ENCODE results near the gene UGT1A10.
"Not testable (repeated sequence)": the region's sequence is repeated elsewhere in the genome, so short reads cannot be mapped to it uniquely, and the experiment has no call there.

Gene UGT1A10

DNA sequence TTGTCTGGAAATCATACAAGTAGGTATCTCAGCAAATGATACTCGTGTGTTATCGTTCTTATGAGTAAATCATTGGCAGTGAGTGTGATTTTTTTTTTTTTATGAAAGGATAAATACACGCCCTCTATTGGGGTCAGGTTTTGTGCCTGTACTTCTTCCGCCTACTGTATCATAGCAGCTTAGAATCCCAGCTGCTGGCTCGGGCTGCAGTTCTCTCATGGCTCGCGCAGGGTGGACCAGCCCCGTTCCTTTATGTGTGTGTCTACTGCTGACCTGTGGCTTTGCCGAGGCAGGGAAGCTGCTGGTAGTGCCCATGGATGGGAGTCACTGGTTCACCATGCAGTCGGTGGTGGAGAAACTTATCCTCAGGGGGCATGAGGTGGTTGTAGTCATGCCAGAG is at the start of gene UGT1A10:
UGT1A10 (plus strand) TSS at position 143 of the 400 bp plus-strand sequence; CDS start at position 218, 75 bp downstream.
- DNase-seq (ENCODE audit: low read depth) = not testable (repeated sequence)

DNA sequence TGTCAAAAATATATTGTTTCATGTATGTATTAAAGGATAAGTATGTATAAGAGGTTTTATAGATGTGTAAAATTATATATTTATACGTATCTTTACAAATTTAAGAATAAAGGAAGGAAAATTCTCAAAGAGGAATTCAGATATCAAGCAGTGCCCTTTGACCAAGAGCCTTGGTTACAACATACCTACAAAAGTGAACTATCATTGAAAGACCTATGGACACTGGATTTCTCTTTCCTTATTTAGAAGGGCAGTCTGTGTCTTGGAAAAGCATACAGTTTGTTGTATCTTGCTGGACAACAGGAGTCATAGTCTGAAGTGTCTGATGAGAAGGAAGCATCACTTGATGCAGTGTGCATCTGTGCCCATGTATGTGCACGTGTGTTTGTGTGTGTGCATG is 47.8 kb upstream of the UGT1A10 start:
- no peak for DNase-seq (ENCODE audit: low read depth)

DNA sequence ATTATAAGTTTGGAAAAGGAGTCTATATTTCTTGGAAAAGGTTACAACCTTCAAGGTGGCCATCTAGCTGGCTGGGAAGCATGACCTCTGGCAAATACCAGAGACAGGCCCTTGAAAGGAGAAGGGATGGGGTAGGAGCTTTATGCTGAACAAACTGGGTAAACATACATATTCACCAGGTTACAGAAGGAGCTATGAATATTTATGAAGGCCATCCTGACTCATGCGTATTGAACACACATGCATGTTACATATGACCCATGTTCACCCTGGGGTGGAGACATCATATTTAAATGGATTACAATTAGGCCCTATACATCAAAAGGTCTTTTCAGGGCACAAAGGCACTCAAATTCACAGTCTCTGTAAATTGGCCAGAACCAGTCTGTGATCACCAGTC is 43.5 kb upstream of the UGT1A10 start:
- DNase-seq (ENCODE audit: low read depth) = not testable (repeated sequence)

DNA sequence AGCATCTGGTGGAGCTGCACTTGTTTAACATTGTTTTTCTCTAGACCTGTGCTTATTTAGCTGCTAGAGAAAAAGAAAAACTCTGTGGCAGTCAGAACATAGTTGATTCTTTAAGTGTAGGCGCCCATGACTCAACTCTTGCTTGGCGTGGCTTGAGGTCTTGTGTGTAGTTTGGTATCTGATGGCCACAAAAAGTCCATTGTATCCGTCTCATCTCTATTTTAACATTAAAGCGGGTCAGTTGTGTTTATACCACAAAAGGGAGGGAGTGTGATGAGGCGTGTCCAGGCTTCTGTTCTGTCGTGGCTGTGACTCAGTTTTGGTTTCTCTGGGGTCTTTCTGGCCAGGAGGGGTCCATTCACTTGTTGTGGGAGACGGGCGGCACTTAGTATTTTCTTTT is 43.0 kb upstream of the UGT1A10 start:
- no peak for DNase-seq (ENCODE audit: low read depth)

DNA sequence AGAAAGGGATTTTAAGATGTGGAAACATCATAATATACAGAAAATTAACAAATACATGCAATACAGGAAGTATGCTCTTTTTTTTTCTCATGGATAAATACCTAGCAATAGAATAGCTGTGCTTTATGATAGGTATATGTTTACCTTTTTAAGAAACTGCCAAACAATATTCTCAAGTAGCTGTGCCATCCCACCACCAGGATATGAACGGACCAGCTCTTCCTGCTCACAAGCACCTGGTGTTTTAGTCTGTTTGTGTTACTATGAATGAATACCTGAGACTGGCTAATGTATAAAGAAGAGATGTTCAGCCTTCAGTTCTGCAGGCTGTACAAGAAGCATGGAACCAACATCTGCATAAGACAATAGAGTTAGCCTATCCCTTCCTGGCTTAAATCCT is 38.7 kb upstream of the UGT1A10 start:
- no peak for DNase-seq (ENCODE audit: low read depth)

DNA sequence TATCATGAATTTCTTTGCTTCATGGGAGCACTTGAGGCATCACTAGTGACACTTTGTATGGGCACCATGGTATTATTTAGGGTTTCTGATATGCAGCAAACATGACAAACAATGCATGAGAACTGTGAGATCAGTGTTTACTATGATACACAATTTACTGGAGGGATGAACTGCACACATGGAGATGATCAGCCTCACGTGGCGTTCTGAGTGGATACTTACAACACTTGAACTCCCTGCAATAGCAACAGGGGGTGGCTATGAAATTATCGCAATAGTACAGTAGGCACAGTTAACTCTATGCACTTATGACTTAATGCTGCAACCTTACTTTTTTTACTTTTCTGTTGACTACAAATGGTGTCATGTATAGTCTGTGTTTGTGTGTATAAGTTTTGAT is 37.3 kb upstream of the UGT1A10 start:
- no peak for DNase-seq (ENCODE audit: low read depth)

DNA sequence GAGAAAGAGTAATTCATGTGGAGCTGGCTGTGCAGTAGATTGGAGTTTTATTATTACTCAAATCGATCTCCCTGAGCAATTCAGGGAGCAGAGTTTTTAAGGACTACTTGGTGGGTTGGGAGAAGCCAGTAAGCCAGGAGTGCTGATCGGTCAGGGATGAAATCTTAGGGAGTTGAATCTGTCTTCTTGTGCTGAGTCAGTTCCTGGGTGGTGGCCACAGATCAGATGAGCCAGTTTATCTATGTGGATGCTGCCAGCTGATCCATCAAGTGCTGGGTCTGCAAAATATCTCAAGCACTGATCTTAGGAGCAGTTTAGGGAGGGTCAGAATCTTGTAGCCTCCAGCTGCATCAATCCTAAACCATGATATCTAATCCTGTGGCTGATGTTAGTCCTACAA is 35.9 kb upstream of the UGT1A10 start:
- no peak for DNase-seq (ENCODE audit: low read depth)

DNA sequence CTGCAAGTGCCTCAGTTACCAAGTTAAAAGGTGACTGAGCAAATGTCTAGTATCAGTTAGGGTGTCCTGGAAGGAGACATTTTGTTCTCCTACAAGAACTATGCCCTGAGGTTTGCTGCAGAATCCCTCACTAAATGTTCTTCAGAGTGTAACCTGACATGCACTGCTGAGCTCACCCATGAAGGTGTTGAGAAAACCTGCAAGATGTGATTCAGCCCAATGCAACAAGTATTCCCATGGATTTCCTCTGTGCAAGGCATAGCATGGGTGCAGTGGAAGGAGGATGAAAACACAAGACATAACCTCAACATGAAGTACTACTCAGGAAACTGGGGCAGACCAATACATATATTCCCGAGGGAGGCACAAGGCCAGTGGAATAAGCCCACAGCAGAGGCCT is 34.2 kb upstream of the UGT1A10 start:
- no peak for DNase-seq (ENCODE audit: low read depth)

DNA sequence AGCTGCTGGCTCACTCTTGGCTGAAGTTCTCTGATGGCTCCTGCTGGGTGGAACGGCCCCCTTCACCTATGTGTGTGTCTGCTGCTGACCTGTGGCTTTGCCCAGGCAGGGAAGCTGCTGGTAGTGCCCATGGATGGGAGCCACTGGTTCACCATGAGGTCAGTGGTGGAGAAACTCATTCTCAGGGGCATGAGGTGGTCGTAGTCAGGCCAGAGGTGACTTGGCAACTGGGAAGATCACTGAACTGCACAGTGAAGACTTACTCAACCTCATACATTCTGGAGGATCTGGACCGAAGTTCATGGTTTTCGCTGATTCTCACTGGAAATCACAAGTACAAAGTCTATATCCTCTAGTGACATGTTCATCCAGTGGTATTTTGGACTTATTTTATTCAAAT is 32.7 kb upstream of the UGT1A10 start:
- no peak for DNase-seq (ENCODE audit: low read depth)

DNA sequence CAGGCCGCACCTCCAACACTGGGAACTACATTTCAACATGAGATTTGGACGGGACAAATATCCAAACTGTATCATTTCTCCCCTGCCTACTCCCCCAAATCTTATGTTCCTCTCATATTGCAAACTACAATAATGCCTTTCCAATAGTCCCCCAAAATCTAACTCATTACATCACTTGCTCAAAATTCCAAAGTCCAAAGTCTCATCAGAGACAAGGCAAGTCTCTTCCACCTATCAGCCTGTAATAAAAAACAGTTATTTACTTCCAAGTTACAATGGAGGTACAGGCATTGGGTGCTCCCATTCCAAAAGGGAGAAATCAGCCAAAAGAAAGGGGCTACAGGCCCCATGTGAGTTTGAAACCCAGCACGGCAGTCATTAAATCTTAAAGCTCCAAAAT is 31.4 kb upstream of the UGT1A10 start:
- no peak for DNase-seq (ENCODE audit: low read depth)

DNA sequence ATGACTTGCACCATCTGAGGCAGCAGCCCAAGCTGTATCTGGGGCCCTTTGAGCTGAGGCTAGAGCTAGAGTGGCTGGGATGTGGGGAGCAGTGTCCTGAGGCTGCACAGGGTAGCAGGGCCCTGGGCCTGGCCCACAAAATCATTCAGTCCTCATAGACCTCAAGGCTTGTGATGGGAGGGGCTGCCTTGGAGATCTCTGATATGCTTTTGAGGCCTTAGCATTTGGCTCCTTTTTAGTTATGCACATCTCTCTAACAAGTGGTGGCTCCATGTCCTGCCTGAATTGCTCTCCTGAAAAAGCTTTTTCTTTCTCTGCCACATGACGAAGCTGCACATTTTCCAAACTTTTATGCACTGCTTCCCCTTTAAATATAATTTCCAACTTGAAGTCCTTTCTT is 30.6 kb upstream of the UGT1A10 start:
- DNase-seq (ENCODE audit: low read depth) = no peak

DNA sequence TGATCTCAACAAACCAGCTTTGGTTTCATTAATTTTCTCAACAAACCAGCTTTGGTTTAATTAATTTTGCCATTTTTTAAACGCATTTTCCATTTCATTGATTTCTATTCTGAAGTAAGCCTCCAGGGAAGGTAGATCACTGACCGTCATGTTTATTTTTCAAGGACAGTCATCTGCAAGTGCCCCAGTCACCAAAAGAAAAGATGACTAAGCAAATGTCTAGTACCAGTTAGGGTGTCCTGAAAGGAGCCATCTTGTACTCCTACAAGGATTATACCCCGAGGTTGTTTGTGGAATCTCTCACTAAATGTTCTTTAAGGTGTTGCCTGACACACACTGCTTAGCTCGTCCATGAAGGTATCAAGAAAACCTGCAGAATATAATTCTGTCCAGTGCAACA is 25.0 kb upstream of the UGT1A10 start:
- no peak for DNase-seq (ENCODE audit: low read depth)

DNA sequence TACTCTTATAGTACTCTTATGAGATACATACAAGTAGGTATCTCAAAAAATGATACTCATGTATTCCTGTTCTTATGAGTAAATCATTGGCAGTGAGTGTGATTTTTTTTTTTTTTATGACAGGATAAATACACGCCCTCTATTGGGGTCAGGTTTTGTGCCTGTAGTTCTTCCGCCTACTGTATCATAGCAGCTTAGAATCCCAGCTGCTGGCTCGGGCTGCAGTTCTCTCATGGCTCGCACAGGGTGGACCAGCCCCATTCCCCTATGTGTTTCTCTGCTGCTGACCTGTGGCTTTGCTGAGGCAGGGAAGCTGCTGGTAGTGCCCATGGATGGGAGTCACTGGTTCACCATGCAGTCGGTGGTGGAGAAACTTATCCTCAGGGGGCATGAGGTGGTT is 18.8 kb upstream of the UGT1A10 start, which contains the start of gene UGT1A8:
UGT1A8 (plus strand) TSS at position 158 of the 400 bp plus-strand sequence; CDS start at position 233, 75 bp downstream.
- DNase-seq (ENCODE audit: low read depth) = not testable (repeated sequence)

DNA sequence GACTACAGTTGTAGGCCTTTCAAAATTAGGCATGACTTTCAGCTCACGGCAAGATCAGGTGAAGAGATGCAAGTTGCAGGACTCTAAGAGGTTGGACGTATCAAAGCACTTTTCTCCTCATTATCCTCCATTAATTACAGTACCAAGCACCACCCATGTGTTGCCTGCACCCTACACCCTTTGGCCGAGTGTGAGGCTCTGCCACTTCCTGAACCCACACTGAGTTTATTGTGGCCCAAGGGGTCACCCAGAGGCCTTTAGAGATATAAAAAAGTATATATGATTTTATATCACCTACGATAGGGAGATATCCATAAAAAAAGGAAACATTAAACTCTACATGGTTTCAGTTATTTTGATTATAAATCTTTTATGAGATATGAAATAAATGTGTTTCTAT is 16.0 kb upstream of the UGT1A10 start:
- no peak for DNase-seq (ENCODE audit: low read depth)

DNA sequence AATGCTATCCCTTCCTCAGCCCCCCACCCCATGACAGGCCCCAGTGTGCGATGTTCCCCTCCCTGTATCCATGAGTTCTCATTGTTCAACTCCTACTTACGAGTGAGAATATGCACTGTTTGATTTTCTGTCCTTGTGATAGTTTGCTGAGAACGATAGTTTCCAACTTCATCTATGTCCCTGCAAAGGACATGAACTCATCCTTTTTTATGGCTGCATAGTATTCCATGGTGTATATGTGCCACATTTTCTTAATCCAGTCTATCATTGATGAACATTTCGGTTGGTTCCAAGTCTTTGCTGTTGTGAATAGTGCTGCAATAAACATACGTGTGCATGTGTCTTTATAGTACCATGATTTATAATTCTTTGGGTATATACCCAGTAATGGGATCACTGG is 14.4 kb upstream of the UGT1A10 start:
- DNase-seq (ENCODE audit: low read depth) = not testable (repeated sequence)

DNA sequence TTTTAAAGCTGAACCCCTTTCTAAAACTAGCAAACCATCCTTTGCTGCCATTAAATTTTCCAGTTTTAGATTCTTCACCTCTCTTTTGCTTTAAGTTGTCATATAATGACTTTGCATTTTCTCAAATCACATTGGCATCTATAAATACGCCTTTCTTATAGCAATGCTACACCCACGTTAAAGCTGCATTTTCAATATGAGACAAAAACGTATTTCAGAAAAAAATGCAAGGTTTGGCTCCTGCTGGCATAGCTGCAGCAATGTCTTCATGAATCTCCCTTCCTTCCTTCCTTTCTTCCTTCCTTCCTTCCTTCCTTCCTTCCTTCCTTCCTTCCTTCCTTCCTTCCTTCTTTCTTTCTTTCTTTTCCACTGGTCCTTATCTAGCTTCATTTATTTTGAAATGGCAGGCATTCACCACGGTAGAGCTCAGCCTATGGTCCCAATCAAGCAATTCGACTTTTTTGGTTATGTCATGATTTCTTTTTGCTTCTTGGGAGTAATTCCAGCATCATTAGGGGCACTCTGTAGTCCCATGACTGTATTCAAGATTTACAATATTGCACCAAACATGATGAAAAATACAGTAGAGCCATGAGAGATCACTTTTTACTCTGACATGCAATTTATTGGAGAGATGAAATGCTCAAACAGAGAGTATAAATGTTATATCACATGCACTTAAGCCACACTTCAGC is 8.8 kb upstream of the UGT1A10 start:
- DNase-seq (ENCODE audit: low read depth) = no peak

DNA sequence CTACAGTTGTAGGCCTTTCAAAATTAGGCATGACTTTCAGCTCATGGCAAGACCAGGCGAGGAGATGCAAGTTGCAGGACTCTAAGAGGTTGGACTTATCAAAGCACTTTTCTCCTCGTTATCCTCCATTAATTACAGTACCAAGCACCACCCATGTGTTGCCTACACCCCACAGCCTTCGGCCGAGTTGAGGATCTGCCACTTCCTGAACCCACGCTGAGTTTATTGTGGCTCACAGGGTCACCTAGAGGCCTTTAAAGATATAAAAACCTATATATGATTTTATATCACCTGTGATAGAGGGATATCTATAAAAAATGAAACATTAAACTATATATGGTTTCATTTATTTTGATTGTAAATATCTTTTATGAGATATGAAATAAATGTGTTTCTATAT is 2.6 kb downstream of the UGT1A10 start:
- DNase-seq (ENCODE audit: low read depth) = no peak

DNA sequence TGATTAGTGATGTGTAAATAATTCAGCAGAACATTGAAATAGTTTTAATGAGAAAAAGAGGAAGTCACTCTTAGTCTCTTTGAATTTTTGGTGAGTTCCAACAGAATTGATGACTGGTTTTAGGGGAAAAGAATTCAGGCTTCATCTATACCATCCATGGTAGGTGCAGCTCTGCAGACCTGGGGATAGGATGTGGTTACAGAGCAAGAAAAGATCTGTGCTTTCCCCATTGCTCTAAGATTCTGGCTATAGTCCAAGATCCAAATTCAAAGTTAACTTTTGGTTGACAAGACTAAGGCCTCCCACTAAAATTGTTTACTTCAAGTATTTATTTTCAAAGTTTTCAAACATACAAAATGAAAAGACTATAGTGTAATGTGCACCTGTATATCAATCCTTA is 3.6 kb downstream of the UGT1A10 start:
- no peak for DNase-seq (ENCODE audit: low read depth)

DNA sequence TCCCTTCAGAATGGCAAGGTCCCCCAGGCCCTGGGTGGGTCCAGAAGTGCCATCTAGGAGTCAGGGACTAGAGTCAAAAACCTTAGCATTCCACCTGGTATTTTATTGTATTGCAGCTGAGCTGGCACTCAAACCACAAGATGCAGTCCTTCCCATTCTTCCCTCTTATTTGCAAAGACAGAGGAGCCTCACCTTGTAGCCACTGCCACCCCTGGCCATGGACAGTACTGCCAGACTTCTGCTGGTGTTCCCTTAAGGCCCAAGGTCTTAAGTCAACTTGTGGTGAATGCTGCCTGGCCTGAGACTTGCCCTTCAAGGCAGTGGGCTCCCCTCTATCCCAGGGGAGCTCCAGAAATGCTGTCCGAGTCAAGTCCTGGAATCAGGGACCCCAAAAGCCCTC is 6.9 kb downstream of the UGT1A10 start:
- no peak for DNase-seq (ENCODE audit: low read depth)

DNA sequence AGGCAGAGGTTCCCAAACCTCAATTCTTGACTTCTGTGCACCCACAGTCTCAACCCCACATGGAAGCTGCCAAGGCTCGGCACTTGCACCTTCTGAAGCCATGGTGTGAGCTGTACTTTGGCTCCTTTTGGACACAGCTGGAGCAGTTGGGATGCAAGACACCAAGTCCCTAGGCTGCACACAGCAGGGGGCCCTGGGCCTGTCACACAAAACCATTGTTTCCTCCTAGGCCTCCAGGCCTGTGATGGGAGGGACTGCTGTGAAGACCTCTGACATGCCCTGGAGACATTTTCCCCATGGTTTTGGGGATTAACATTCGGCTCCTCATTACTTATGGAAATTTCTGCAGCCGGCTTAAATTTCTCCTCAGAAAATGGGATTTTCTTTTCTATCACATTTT is 9.8 kb downstream of the UGT1A10 start:
- DNase-seq (ENCODE audit: low read depth) = not testable (repeated sequence)

DNA sequence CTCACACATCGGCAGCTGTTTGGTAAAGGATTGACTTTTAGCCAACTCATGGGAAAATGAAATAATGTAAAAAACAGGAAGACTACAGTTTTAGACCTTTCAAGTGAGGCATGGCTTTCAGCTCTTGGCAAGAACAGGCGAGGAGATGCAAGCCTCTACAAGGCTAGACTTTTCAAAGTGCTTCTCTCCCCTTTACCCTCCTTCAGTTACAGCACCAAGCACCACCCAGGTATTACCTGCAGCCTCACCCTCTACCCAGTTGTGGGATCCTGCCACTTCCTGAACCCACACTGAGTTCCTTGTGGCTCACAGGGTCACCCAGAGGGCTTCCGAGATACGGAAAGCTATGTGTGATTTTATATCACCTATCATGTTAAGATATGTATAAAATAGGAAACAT is 14.7 kb downstream of the UGT1A10 start:
- no peak for DNase-seq (ENCODE audit: low read depth)

DNA sequence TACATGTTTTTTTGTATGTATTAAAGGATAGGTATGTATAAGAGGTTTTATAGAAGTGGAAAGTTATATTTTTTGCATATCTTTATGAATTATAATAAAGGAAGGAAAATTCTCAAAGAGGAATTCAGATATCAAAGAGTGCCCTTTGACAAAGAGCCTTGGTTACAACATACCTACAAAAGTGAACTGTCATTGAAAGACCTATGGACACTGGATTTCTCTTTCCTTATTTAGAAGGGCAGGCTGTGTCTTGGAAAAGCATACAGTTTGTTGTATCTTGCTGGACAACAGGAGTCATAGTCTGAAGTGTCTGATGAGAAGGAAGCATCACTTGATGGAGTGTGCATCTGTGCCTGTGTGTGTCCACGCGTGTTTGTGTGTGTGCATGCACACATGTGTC is 15.2 kb downstream of the UGT1A10 start:
- DNase-seq (ENCODE audit: low read depth) = no peak

DNA sequence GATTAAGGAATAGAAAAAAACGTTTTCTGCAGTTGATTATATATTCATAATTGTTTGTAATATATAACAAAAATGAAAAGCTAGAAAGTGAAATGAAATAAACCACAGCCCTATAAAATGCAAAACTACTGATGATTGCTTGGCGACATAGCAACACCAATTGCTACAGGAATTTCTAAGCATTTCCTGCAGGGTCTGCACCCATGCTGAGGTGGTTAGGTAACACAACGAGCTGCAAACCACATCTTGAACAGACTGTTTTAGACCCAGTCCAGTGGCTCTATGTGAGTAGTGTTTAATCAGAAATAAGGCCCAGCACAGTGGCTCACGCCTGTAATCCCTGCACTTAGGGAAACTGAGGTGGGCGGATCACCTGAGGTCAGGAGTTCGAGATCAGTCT is 18.3 kb downstream of the UGT1A10 start:
- no peak for DNase-seq (ENCODE audit: low read depth)

DNA sequence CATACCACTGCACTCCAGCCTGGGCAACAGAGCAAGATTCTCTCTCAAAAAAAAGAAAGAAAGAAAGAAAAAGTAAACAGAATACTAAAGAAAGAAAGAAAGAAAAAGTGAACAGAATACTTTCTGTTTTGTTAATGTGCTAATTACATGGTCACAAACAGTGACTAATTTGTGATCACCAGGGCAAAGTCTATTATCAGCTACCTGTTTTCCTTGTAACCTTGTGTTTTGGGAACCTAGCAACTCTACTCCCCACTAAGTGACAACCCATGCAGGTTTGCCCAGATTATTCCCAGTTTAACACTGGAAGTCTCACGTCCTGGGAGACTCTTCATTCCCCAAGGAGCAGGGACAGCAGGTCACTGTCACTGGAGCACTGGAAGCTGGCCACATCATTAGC is 18.8 kb downstream of the UGT1A10 start:
- no peak for DNase-seq (ENCODE audit: low read depth)
